Neuron (in vitro differentiated cells): ENCODE measurements around the gene CNTN4.

Experiments
- H2AFZ ChIP-seq: one replicate; pipeline ENCODE4 v1.6.1; 2013; ENCODE audit warnings: low read depth, mild to moderate bottlenecking, inconsistent platforms, low read length, moderate library complexity
- H3K27me3 ChIP-seq: one replicate; pipeline ENCODE4 v1.6.1; 2013; ENCODE audit warnings: low read length; ENCODE audit not compliant: insufficient read depth
- H3K36me3 ChIP-seq: one replicate; pipeline ENCODE4 v1.6.1; 2013; ENCODE audit warnings: low read length; ENCODE audit not compliant: insufficient read depth
- H3K4me1 ChIP-seq: one replicate; pipeline ENCODE4 v1.6.1; 2013; ENCODE audit warnings: low read length; ENCODE audit not compliant: insufficient read depth
- H3K4me3 ChIP-seq: 2 replicates; pipeline ENCODE4 v1.5.1; 2013; ENCODE audit warnings: mild to moderate bottlenecking, low read length, moderate library complexity
- H3K9me3 ChIP-seq: one replicate; pipeline ENCODE4 v1.6.1; 2013; ENCODE audit warnings: low read length

CNTN4 gene

DNA sequence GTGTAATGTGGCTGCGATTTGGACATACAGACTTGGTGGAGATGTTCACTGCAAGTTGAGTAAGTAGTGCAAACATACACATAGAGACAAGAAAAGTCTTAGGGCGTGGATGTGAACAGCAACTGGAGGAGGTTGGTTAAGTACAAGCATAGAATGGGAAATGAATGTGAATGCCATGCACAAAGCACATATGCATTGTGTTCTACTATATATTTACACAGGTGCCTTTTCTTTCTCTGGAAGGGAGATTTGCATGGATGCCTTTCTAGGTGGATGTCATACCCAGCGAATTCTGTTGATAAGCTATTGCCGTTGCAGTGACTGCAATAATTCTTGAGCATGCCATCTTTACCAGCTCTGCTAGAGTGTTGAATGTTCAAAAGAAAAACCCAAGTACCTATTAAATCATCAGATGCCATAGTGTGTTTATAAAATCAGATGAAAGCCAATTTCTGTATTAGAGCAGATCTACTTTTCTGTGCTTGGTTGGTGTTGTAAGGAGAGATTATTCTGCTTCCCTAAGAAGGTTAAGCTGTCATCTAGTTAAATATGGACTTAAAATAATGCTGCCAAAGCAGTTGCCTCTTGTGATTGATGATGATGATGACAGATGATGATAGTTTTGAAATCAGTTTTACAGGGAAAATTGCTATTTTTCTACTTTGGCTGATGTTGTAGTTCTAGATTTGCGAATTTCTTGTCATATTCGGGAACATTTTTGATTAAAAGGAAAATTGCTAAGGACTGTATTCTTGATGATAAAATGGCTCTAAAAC lies 148.4 kb downstream of the CNTN4 start:
- Histone ChIP-seq H3K36me3 (no peaks in the 10 kb centered on the region), H3K9me3 (no peaks in the 10 kb centered on the region), H3K27me3 (no peaks in the 10 kb centered on the region), H2AFZ (no peak overlapping the region), H3K4me3 (no peak overlapping the region), H3K4me1 (no peaks in the 10 kb centered on the region)

DNA sequence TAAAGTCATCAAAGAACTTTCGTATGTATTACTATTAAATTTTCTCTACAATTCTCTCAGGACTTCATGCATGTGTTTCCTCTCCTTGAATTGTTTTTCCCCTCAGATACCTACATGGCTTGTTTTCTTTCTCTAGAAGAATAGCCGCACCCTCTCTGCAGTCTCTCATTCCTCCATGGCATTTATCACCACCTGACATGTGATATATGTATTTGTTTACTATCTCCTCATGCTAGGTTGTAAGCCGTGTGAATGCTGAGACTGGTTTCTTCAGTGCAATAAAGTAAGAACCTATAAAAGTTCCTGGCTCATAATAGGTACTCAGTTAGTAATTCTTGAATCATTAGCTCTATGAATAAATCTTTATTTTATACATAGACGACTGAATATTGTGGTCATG lies 149.2 kb downstream of the CNTN4 start:
- Histone ChIP-seq H3K27me3 (no peaks in the 10 kb centered on the region), H3K4me3 (no peak overlapping the region), H2AFZ (no peak overlapping the region), H3K9me3 (no peaks in the 10 kb centered on the region), H3K36me3 (no peaks in the 10 kb centered on the region), H3K4me1 (no peaks in the 10 kb centered on the region)

DNA sequence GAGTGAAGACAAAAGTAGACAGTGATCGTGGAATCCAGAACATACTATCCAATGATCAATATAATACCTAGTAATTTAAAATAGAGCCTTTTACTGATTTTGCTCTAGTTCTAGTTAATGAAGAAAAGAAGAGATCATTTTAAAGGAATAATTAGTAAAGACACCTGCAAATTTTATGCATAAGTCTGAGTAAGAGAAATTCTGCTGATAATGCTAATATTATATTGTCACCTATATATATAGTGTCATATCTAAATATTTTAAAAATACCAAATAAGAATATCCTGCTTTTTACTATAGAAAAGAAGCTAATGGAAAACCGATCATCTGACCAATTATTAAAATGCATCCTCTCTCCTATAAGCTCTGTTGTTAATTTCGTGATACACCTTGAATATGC lies 152.1 kb downstream of the CNTN4 start:
- Histone ChIP-seq H3K27me3 (no peaks in the 10 kb centered on the region), H3K36me3 (no peaks in the 10 kb centered on the region), H2AFZ (no peak overlapping the region), H3K4me3 (no peak overlapping the region), H3K9me3 (no peaks in the 10 kb centered on the region), H3K4me1 (no peaks in the 10 kb centered on the region)

DNA sequence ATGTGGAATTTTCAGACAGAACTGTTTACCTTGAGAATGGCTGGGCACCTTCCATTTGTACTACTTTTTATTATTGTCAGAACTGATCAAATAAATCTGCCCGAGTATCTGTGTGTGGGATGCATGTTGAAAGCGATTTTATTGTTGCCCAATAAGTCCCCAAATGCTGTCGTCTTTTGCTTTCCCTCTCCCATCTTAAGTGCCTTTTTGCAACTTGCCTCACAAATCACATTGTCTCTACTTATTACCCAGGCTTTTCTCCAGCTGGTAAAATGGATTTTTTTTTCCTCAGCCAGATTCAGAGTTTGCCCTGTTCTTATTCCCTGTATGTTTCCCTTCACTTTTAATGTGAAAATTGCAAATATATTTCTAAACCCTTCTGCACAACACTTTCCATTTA lies 163.1 kb downstream of the CNTN4 start:
- Histone ChIP-seq H3K9me3 (no peaks in the 10 kb centered on the region), H2AFZ (no peak overlapping the region), H3K36me3 (no peaks in the 10 kb centered on the region), H3K4me3 (no peak overlapping the region), H3K4me1 (no peaks in the 10 kb centered on the region), H3K27me3 (no peaks in the 10 kb centered on the region)

DNA sequence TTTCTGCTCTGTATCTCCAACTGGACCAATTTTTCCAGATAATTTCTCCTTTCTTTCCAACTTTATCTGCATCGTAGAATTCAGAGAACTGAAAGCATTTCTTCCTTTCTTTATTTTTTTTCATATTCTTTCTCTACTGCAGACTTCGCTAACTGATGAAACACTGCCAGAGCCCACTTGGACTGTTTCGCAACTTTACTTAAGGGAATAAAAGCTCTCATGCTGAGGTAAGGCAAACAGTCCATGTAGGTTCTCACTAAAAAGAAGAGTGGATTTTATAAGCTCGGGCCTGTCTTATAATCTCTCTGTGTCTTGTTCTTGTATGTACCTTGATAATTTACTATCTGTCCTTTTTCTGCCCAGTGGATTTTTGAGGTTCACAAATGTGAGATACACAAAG lies 163.5 kb downstream of the CNTN4 start:
- no peaks in the 10 kb centered on the region for H3K36me3 ChIP-seq
- no peak overlapping the region for H3K4me3 ChIP-seq
- no peak overlapping the region for H2AFZ ChIP-seq
- H3K4me1 ChIP-seq, result no peaks in the 10 kb centered on the region
- no peaks in the 10 kb centered on the region for H3K9me3 ChIP-seq
- no peaks in the 10 kb centered on the region for H3K27me3 ChIP-seq

DNA sequence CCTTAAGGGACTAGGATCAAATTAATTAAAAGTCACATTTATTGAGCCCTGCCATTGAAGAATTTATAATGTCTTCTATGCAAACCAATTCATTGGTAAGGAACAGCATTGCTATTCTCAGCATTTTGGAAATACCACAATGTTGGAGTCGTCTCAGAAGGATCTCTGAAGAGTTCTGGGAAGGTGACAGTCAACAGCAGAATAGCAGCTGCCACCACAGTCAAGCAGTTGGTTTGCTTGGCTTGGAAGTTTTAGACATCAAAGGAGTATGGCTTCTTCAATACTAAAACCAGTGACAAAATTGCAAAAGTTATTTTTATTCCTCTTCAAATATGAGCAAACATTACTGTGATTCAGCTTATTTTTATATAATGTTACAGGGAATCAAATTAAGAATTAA lies 167.9 kb downstream of the CNTN4 start:
- H3K36me3 ChIP-seq, result no peaks in the 10 kb centered on the region
- no peak overlapping the region for H3K4me3 ChIP-seq
- no peaks in the 10 kb centered on the region for H3K9me3 ChIP-seq
- H3K4me1 ChIP-seq, result no peaks in the 10 kb centered on the region
- no peak overlapping the region for H2AFZ ChIP-seq
- no peaks in the 10 kb centered on the region for H3K27me3 ChIP-seq

DNA sequence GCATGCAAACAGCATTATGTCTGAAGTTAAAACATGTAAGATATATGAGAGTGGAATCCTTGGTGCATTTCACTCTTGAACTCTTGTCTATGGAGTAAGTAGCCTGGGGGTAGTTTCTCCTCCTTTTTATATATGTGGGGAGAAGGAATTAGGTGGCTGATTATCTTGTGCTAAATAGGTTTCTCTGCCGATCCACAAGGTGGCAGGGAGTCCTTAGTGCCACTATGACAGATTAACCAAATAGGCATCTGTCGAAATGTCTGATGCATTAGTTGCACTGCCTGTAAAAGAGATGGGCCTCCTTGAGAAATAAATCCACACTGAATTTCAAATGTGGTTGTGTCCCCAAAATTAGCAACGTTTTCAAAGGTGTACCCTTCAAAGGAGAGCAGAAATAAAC lies 170.1 kb downstream of the CNTN4 start:
- Histone ChIP-seq H3K4me1 (no peaks in the 10 kb centered on the region), H3K36me3 (no peaks in the 10 kb centered on the region), H2AFZ (no peak overlapping the region), H3K9me3 (no peaks in the 10 kb centered on the region), H3K4me3 (no peak overlapping the region), H3K27me3 (no peaks in the 10 kb centered on the region)

DNA sequence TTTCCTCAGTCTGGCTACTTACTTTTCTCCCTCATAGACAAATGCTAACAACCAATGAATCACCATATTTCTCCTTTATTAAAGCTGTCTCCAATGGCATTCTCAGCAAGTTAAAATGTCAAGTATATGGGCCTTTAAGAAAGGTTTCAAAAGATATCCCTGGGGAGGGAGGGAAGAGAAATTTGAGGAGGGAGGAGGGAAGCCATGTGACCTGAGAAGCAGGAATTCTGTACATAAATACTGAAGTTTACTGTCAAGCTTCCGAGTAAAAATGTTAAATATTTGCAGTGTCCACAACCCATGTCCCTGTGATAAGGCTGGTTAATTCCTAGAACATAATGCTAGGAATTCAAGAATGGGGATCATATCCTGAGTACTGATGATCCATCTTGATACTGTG lies 175.9 kb downstream of the CNTN4 start:
- H3K27me3 ChIP-seq, result no peaks in the 10 kb centered on the region
- no peaks in the 10 kb centered on the region for H3K4me1 ChIP-seq
- H3K36me3 ChIP-seq, result no peaks in the 10 kb centered on the region
- no peak overlapping the region for H2AFZ ChIP-seq
- H3K4me3 ChIP-seq, result no peak overlapping the region
- H3K9me3 ChIP-seq, result no peaks in the 10 kb centered on the region

DNA sequence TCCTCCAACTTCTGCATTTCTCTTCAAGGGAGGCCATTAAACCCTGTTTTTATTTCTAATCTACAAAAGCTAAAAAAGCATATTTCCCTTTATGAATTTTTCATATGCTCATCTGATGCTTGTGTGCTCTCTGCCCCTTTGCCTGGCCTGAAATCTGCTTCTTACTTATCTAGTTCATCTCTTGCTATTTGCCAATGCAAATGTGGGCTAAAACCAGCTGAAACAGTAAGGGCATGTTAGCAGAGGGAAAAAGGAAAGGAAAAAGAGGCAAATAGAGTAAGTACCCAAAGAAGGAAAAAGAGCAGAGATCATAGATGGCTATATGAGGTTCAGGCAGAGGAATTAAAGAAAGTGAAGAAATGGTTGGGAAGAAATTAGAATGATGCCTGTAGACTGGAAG lies 185.2 kb downstream of the CNTN4 start:
- Histone ChIP-seq H3K27me3 (no peaks in the 10 kb centered on the region), H3K9me3 (no peaks in the 10 kb centered on the region), H3K4me3 (no peak overlapping the region), H2AFZ (no peak overlapping the region), H3K4me1 (no peaks in the 10 kb centered on the region), H3K36me3 (no peaks in the 10 kb centered on the region)

DNA sequence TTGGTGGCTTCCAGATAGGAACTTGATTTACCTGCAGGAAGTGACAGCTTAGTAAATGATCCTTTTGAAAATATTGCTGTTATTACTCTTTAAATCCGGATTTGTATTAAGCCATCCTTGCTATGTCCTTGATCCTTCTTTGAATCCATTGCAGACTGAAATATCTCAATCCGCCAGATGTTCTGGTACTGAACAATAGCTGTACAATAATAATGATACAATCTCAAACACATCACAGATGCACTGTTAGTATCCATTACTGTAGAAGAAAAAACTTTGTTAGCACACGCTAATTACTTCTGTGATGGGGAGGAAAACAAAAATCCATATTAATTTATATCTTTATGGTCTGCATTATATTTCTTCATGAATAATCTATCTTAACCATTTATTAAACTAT lies 202.3 kb downstream of the CNTN4 start:
- no peaks in the 10 kb centered on the region for H3K27me3 ChIP-seq
- no peaks in the 10 kb centered on the region for H3K9me3 ChIP-seq
- H3K36me3 ChIP-seq, result no peaks in the 10 kb centered on the region
- H3K4me1 ChIP-seq, result no peaks in the 10 kb centered on the region
- no peak overlapping the region for H2AFZ ChIP-seq
- no peak overlapping the region for H3K4me3 ChIP-seq

DNA sequence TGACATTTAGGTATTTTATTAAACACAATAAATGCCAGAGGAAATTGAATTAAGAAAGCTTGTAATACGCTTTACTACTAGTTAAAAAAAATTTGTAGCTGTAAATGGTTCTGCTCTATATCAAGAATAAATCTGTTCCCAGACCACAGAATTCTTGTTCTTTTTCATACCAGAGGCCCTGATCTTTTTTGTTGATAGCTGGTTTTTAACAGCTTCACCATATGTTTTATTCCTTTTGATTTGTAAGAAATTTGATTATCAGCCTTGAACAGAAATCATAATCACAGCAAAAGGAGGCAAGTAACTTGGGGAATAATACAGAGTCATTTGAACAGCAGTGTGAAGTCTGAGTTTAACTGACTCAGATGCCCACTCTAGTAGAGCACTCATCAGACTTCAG lies 202.7 kb downstream of the CNTN4 start:
- Histone ChIP-seq H3K36me3 (no peaks in the 10 kb centered on the region), H3K4me1 (no peaks in the 10 kb centered on the region), H2AFZ (no peak overlapping the region), H3K4me3 (no peak overlapping the region), H3K9me3 (no peaks in the 10 kb centered on the region), H3K27me3 (no peaks in the 10 kb centered on the region)

DNA sequence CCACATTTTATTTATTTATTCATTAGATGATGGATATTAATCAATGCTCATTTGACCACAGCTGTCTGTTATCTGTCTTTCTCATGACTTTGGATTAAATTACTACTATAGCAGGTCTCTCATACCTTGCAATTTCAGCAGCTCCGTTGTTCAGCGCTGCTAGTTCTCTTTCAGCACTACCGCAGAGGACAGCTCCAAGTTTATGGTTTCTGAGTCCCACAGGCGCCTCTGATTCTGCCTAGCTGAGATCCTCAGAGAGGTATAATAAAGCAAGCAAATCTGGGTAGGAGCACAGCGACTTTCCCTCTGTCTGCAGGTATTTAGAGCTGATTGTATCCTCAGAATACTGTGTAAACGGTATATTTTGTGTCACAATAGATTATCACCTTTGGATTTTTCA lies 204.9 kb downstream of the CNTN4 start:
- Histone ChIP-seq H3K36me3 (no peaks in the 10 kb centered on the region), H3K4me3 (no peak overlapping the region), H3K27me3 (no peaks in the 10 kb centered on the region), H3K9me3 (no peaks in the 10 kb centered on the region), H3K4me1 (no peaks in the 10 kb centered on the region), H2AFZ (no peak overlapping the region)

DNA sequence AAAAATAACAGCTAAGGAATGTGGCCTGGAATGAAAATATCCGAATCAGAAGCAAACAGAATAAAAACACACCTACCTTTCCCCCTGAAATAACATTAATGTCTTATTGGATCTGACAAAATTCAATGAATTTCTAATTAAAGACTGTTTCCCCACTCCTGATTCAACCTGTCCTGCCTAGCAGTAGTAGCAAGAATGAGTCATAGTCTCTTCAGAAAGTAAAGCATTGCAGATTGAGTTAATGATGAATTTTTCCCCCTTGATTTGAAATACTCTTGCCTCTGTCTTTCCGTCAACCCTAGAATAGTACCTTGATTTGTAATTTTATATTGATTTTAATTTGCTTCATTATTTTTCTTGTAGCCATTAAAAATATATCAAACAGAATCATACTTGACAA lies 212.4 kb downstream of the CNTN4 start:
- Histone ChIP-seq H3K4me3 (no peak overlapping the region), H3K9me3 (no peaks in the 10 kb centered on the region), H3K36me3 (no peaks in the 10 kb centered on the region)

DNA sequence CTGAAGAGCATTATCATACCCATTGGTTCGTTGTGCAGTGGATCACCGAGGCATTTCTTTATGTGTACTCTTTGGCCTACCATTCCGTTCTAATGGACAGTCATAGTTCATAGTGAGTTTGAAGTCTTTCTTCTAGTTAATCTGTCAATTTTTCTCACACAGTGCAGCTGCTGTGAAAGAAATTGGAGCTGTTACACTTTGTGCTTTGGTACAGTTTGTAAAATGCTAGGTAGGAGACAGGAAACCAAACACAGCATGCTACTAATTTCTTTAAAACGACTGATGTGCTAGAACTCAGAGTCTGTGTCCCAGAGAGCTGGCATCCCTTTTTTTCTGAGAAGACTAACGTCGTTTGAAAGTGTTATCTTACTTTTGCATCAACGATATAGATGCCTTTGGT lies 218.9 kb downstream of the CNTN4 start:
- no peaks in the 10 kb centered on the region for H3K4me1 ChIP-seq
- H3K4me3 ChIP-seq, result no peak overlapping the region
- H3K9me3 ChIP-seq, result no peaks in the 10 kb centered on the region
- H2AFZ ChIP-seq, result no peak overlapping the region
- no peaks in the 10 kb centered on the region for H3K27me3 ChIP-seq
- H3K36me3 ChIP-seq, result no peaks in the 10 kb centered on the region

More for the DNA sequence above, 212.4 kb downstream of the CNTN4 start:
- H3K4me1 ChIP-seq, result no peaks in the 10 kb centered on the region
- H3K27me3 ChIP-seq, result no peaks in the 10 kb centered on the region
- no peak overlapping the region for H2AFZ ChIP-seq
